HG03095 (cell line): ENCODE measurements around the gene ZNF701.
"Not testable (repeated sequence)": the region's sequence is repeated elsewhere in the genome, so short reads cannot be mapped to it uniquely, and the experiment has no call there.

Experiments
- ATAC-seq: cut with Tn5 transposase; IDR thresholded peaks from one replicate; pipeline ENCODE4 v1.9.1; 2021; ENCODE audit warnings: moderate library complexity; ENCODE audit not compliant: unreplicated experiment

The ZNF701 gene

GRCh38 chr19:52570000-52570861, at the start of gene ZNF701:
TSS of gene ZNF701 (plus strand) at chr19:52570287. CDS start at chr19:52574148, 3,861 bp downstream.
- peak; percentile 90 for ATAC-seq

- ATAC-seq: no peak
Measured at GRCh38 chr19:52522551-52522950, 47.5 kb upstream of the ZNF701 start.

- ATAC-seq: no peak
Measured at GRCh38 chr19:52524086-52524485, 46.0 kb upstream of the ZNF701 start.

- ATAC-seq: peak; percentile 81
Measured at GRCh38 chr19:52527134-52527955, 42.7 kb upstream of the ZNF701 start, which contains the start of gene ZNF808. TSS of gene ZNF808 (plus strand) at chr19:52527668. CDS start at chr19:52543285, 15,617 bp downstream.

GRCh38 chr19:52527956-52528351, 42.1 kb upstream of the ZNF701 start:
- no peak for ATAC-seq

- no peak for ATAC-seq
Measured at GRCh38 chr19:52532480-52532879, 37.6 kb upstream of the ZNF701 start.

GRCh38 chr19:52533901-52534300, 36.2 kb upstream of the ZNF701 start:
- ATAC-seq: no peak

- ATAC-seq: not testable (repeated sequence)
Measured at GRCh38 chr19:52535385-52535770, 34.7 kb upstream of the ZNF701 start.

GRCh38 chr19:52535771-52536447, 34.2 kb upstream of the ZNF701 start:
- ATAC-seq: peak; percentile 73

- ATAC-seq: no peak
Measured at GRCh38 chr19:52536448-52536800, 33.7 kb upstream of the ZNF701 start.

- not testable (repeated sequence) for ATAC-seq
Measured at GRCh38 chr19:52538815-52539214, 31.3 kb upstream of the ZNF701 start.

GRCh38 chr19:52541176-52541575, 28.9 kb upstream of the ZNF701 start:
- ATAC-seq: not testable (repeated sequence)

- ATAC-seq: no peak
Measured at GRCh38 chr19:52541608-52542007, 28.5 kb upstream of the ZNF701 start.

GRCh38 chr19:52542541-52542940, 27.5 kb upstream of the ZNF701 start:
- ATAC-seq: not testable (repeated sequence)

GRCh38 chr19:52542984-52543664, 27.0 kb upstream of the ZNF701 start:
- ATAC-seq: no peak

- no peak for ATAC-seq
Measured at GRCh38 chr19:52554216-52554971, 15.7 kb upstream of the ZNF701 start.

GRCh38 chr19:52557231-52557995, 12.7 kb upstream of the ZNF701 start:
- ATAC-seq: no peak

- ATAC-seq: not testable (repeated sequence)
Measured at GRCh38 chr19:52558732-52559445, 11.2 kb upstream of the ZNF701 start.
